Daoy (cell line): ENCODE results near the gene TEX26. TPM values are rescaled to one million over a fixed set of nuclear protein-coding genes. Genes with fewer than 3 reads are reported as not detected.
A peak's percentile ranks its signal among the peaks of the same experiment; 100 is the strongest.

Experiments
- DNase-seq: peaks from one replicate; pipeline ENCODE4 v3.0.0-alpha.2; 2015; ENCODE audit warnings: low read depth
- total RNA-seq: library from RNA; depleted of rRNA; stranded (reverse); fragments of >200 nt; shearing (Covaris generic); gene quantifications from 2 replicates; pipeline ENCODE4 v1.2.3, GENCODE V29; 2014

TEX26 gene
- total RNA-seq, 1 experiment from 2014 or later, result not detected

DNA sequence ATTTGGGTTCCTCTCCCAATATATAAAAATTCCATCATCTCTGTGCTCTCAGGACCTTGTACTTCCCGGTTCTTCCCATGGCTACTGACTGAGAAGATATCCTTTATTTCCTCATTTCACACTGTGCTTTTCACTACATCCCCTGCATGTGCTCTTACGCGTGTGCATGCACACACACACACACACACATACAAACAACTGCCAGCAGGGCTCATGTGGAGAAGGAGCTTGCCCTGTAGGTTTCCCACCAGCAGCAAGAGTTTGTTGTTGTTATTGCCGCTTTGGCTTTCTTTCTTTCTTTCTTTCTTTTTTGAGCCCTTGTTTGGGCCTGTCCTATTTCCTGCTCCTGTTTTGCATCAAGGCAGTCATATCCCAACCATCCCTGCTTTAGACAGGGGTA is 43.6 kb downstream of the TEX26 start:
- DNase-seq, result no peak

DNA sequence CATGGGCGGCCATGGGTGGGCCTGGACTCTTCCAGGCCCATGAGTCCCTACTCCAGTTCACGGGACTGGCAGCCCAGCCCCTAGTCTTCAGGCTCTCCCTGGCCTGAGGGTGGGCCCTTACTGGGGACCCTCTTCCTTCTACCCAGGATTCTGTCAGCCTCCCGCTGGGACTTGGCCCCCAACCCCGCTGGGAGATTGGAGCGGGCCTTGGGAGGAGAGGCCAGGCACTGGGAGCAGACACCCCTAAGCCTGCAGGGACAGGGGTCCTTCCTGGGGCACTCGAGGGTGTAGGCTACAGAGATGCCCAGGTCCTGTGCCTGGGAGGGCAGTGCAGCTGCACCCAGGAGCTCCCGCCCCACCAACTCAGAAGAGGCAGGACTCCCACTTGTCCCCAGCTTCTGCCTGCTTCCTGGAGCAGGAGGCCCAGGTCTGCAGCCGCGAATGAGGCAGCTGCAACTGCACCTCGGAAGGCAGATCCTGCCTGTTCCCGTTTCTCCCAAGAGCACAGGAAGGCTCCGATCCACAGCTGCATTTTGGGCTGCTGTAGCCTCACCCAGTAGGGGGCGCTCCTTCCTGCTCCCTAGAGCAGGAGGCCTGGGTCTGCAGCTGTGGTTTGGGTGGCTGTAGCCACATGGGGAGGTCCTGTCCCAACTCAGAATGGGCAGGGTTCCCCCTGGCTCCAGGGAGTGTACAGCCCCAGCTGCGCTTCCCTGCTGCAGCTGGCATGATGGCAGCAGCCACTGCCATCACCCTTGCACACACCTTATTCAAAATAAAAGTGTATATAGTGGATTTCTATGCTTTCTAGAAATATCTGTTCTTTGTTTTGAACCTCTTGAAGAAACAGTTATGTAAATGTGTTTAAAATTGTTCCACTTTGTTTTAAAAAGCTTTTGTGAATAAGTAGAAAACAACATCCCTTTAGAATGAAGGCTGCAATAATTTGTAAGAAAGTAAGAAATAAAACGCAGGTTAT is 46.8 kb downstream of the TEX26 start:
- DNase-seq, result peak; percentile 21

DNA sequence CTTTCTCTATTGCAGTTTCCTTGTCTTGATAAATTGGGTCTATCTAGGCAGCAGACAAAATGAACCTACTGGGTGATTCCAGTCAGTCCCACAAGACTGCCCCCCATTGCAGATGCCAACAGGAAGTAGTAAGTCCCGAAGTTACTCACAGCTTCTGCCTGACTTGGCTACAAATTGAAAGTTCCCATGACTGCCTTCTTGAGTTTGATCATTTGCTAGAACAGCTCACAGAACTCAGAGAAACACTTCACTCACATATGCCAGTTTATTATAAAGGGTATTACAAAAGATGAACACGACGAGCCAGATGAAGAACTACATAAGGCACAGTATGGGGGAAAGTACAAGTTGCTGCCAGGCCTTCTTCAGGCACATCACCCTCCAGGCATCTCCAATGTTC is 50.0 kb downstream of the TEX26 start:
- no peak for DNase-seq

DNA sequence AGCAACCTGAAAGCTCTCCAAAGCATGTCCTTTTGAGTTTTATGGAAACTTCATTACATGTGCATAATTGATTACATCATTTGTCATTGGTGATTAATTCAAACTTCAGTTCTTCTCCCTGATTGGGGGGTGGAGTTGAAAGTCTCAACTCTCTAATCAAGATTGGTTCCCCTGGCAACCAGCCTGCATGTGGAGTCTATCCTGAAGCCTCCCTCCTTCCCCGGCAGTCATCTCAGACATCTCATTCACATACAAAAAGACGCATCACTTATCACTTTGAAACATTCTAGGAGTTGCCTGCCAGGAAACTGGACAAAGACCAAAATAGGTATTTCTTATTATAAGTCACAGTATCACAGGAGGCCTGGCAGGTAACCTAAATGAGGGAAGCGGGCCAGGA is 50.5 kb downstream of the TEX26 start:
- no peak for DNase-seq

DNA sequence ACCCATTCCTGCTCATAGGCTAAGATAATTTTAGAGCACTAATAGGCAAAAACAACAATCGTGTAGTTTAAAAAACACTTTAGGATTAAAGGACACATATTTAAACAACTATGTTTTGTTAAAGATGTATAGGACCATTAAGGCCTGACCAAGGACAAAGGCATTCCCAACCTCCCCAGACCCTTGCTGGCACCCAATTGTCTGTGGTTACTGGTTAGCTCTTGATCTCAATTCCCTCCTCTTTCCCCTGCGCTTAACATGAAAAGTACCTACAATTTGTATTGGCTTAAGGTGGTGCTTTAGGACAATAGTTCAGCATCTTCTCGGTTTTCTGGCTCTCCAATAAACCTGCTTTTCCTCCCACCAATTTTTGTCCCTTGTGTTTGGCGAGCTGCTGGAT is 51.0 kb downstream of the TEX26 start:
- no peak for DNase-seq

DNA sequence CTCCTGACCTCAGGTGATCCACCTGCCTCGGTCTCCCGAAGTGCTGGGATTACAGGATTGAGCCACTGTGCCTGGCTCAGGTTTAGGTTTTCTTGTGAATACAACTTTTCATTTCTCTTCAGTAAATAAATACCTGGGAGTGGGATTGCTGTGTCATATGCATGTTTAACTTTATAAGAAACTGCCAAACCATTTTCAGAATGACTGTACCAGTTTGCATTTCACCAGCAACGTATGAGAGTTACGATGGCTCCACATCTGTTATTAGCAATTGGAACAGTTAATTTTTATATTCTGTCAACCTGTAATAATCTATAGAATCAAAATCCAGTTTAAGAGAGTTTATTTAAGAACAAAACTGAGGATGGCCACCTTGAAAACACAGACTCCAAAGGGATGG is 52.2 kb downstream of the TEX26 start:
- no peak for DNase-seq

DNA sequence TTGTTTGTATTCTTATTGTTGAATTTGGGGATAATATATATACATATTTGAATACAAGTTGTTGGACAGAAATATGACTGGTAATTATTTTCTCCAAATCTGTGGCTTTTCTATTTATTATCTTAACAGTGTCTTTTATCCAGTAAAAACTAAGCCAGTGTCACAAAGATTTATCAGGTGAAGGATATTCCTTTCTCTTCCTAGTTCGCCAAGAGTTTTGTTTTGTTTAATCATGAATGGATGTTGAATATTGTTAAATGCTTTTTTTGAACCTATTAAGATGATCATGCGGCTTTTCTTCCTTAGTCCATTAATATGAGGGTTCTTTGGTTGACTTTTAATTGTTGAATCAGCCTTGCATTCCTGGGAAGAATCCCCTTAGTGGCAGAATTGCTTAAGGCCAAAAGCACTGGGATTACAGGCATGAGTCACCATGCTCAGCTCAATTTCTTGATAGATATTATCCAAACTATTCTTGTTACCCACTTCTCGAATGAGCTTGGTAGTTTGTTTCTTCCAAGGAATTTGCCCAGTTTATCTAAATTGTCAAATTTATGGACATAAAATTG is 53.3 kb downstream of the TEX26 start:
- peak; percentile 38 for DNase-seq

DNA sequence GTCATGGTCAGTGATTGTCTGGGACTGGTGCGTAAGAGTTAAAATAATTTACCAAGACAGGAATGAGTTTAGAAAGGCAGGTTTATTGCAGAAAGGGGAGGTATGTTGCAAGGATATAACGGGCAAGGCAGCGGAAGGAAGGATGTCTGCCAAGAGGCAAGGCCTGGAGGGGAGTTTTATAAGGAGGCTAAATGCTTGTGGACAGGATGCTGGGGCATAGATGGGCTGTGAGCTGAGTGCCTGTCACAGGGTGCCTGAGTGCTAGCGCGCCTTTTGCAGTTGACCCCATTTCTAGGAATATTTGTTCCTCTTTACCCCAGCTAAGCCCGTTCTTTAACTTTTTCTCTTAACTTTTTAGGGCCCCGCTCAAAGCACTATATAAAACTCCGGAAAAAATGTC is 58.7 kb downstream of the TEX26 start:
- DNase-seq, result no peak

DNA sequence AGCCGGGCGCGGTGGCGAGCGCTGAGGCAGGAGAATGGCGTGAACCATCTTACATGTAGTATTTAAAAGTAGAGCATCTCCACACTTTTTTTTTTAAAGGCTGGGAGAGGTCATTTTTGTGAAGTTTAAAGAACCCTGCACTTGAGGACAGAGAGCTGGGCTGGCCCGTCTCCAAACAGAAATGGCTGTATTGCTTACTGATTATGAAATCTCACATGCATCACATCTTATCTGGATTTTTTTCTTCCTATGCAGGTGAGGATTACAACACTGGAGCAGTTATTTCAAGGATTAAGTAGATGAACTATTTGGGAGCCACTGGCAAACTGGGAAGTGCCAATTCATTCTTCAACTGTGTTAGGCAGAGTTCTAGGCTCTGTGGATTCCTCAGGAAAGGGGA is 59.5 kb downstream of the TEX26 start:
- DNase-seq, result no peak

DNA sequence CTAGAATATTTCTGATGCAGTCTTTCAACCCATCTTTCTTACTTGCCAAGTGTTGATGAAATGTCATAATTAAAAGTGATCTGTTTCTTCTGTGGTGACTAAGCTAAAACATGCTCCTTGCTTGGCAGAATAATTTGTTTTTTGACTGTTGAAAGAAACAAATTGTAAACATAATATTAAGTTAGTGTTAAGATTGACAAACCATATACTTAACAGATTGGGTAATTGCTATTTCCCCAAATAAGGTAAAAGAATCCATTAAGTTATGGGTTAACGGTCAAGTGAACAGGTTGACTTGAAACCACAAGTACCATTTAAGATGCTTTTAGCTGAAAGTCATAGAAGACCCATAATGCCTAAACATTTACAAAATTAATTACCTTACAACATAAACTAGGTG is 62.9 kb downstream of the TEX26 start:
- DNase-seq, result no peak

DNA sequence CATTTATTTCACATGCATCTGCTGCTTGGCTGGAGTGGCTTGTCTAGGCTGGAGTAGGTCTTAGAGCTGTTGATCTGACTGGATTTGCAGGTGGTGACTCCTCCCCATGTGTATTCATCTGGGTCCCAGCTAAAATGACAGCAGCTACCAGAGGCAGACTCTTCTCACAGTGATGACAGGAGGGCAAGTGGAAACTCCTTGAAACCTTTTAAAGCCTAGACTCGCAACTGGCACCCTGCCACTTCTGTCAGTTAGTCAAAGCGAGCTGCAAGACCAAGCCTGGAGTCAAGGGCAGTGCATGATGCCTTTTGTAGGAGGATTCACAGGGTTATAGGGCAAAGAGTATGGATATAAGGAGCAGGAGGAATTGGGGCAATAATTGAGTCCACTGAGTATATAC is 65.2 kb downstream of the TEX26 start:
- no peak for DNase-seq

DNA sequence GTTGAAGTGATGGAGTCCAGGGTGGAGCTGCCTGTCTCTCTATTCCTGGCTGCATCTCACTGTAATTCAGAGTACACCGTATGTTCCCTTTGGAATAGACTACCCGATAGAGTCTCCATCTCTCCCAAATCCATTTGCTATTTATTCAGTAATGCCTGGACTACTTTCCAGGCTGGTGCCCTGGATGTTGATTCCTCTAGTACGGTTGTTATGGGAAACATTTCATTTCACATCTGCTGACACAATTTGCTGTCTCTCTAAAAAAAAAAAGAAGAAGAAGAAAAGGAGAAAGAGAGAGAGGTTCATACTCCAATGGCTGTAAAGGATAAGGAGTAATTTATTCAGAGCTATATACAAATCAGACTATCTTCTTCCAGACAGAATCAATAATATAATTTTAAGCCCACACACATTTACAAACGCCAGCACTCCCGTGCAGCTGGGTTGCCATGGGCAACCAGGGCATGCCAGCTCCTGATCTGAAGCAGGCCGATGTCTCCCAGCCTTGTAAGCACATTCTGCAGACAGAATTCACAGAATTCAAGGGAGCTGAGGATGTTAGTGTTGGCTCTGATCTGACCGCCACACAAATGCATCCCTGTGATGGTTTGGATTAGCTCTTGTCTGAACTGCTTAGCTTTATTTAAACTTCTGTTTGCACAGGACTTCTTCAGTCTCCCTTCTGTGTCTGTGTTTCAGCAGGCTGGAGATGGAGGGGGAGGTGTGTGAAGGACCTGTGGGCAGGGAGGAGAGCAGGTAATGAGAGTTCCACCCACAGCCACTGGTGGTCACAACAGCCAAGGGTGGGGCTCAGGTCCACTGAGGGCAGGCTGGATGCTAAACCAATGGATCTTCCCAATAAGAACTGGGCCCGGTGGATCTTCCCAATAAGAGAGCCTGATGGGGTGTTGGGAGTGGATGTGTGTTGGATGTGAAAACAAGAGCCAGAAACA is 66.0 kb downstream of the TEX26 start:
- DNase-seq, result no peak

DNA sequence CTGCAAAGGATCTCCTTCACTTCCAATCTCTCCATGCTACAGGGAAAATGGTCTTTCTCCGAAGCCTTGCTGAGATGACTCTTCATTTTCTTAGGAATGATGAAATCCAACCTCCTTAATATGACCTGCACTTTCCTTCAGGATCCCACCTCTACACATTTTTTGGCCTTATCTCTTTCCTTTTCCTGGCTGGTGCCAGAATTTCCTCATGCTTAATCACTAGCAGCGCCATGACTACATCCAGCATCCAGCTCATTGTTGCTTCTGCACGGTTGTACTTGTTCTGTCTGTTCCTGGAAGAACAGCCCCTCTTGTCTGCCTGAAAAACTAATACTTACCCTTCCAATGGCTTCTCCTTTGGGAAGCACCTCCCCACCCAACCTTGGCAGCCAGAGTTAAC is 68.4 kb downstream of the TEX26 start:
- DNase-seq, result no peak

DNA sequence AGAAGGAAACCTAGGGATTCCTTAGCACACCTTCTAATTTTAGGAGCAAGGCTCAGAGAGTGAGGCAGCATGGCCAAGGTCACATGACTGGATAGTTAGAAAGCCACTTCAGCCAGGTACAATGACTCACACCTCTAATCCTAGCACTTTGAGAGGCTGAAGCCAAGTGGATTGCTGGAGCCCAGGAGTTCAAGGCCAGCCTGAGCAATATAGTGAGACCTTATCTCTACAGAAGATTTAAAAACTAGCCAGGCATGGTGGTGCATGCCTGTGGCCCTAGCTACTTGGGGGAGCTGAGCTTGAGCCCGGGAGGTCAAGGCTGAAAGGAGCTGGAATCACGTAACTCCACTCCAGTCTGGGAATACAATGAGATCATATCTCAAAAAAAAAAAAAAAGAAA is 69.2 kb downstream of the TEX26 start:
- DNase-seq, result peak; percentile 36

DNA sequence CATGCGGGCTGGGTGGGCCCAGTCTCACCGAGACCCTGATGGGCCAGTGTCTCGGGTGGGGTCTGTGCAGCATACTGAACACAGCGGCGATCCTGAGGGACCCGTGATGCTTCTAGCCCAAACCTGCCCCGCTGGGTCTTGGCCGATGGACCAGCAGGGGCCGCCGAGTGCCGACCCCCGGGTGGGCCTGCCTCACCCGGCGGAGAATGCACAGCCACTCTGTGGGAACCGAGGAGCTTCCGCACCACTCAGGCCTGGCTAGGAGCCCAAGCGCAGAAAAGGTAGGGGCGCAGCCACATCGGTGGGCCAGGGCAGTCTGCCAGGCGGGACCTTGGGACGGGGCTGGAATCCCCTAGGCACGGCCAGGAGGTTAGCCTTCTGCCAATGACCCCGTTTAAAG is 72.6 kb downstream of the TEX26 start:
- DNase-seq, result no peak

DNA sequence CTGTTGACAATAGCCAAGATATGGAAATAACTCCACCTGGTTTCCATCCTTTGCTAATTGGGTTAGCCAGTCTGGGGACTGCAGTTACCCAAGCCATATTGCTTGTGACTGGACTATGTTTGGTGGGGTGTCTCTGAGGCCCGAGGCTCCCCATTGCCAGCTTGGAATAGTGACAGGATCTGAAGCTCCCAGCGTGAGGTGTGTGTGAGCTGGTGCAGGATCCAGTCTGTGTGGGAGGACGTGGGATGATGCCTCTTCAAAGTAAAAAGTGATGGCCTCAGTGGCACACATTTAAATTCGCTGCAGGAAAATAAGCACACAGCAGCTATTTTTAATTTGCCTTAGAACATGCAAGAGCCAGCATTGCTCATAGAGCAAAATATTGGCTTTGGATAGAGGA is 75.0 kb downstream of the TEX26 start:
- DNase-seq, result no peak

DNA sequence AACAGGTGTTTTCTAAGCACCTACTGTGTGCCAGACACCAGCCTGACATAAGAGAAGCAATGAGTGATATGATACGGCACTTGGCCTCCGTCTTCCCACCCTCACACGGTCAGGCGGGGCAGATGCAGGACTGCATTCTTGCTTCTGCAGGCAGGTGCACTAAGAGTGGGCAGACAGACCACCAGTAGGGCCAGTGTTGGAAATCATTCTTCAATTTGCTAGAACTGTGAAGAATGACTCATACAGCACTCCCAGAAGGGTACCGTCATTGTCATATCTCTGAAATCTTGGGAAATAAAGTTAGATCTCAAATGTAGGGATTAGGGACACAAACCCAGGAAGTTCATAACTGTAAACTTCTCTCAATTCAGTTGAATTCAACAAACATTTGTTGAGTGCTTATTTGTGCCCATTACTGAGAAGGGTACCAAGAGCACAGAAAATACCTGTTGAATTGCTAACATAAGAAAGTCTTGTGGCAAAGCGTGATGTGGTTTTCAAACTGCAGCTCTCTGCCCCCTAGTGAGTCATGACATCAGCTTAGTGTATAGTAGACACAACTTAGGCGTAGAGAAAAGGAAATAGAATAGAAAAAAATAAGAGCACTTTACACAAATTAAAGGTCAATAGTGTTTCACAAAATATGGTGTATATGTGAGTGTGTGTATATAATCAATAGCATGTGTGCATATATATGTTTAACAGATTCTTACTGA is 76.1 kb downstream of the TEX26 start:
- DNase-seq, result peak; percentile 49

DNA sequence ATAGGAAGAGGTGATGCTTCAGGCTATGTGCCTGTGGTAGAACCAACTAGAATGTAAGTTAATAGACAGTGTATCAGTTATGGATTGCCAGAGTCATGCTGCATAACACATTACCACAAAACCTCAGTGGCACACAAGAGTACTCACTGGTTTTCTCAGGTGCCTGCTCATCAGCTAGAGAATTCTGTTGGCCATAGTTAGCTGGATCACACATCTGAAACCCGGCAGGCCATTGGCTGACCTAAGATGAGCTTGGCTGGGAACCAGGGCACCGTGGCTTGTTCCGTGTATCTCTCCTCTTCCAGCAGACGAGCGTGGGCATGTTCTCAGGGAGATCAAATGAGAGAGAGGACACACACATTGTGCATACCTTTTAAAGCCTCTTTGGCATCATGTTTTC is 76.7 kb downstream of the TEX26 start:
- peak; percentile 45 for DNase-seq

DNA sequence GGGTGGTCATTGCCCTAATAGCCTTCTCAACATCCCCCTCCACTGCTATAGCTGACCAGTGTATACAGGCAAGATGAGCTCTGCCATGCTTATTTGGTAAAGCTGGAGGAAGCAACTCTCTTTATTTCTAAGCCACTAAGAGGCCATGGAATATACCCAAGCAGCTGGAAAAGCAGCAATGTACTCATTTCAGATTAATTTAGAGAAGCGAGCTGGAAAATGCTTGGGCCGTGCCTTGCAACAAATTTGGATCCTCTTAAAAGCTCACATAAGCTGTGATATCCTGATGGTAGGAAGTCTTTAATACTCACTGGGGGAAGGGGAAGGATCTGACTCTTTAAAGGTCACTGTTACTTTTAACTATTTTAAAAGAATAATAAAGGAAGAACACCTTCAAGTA is 77.8 kb downstream of the TEX26 start:
- DNase-seq, result no peak

DNA sequence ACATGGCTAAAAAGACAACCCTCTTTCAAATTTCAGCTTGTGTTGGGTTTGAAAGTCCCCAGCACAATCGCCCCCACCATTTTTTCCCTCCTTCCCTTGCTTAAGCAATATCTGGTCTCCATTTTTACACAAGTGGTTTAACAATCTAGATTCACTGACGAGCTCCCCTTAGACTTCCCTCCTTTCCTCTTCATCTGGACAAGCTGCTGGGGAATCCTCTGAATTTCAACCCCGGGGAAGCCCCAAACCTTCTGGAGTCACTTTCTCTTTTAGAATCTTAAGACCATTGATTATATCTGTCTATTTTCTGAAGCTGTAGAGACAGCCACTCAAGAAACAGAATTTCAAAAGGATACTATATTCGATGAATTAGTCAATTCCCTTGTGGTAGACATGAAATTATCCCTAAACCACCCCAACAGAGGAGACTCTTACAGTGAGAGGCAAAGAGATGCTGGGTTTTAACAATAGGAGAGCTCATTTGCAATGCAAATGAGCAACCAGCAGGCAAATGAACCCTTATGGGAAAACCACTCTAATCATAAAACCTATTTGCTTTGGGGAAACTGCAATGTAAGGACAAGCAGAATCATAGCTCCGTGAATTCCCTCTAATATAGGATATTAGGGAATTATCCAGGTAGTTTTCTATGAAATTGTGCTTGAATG is 78.9 kb downstream of the TEX26 start:
- no peak for DNase-seq
